GM19035 (cell line): ENCODE data around the gene KLHL28.
A peak's percentile ranks its signal among the peaks of the same experiment; 100 is the strongest.
"Not testable (repeated sequence)": the region's sequence is repeated elsewhere in the genome, so short reads cannot be mapped to it uniquely, and the experiment has no call there.

ENCODE experiments used
- ATAC-seq: cut with Tn5 transposase; IDR thresholded peaks from one replicate; pipeline ENCODE4 v1.9.1; 2021; ENCODE audit not compliant: unreplicated experiment

Gene KLHL28

GRCh38 chr14:44897845-44898151 lies 63.9 kb downstream of the KLHL28 start:
- no peak for ATAC-seq

- ATAC-seq, result peak; percentile 90
Measured at GRCh38 chr14:44897041-44897844, 64.5 kb downstream of the KLHL28 start.

- ATAC-seq, result peak; percentile 4
Measured at GRCh38 chr14:44896275-44897040, 65.3 kb downstream of the KLHL28 start.

- ATAC-seq, result no peak
Measured at GRCh38 chr14:44895716-44896115, 66.0 kb downstream of the KLHL28 start.

- ATAC-seq, result no peak
Measured at GRCh38 chr14:44893535-44893934, 68.2 kb downstream of the KLHL28 start.

GRCh38 chr14:44891726-44892372 lies 69.9 kb downstream of the KLHL28 start:
- not testable (repeated sequence) for ATAC-seq

GRCh38 chr14:44889595-44890471 lies 71.9 kb downstream of the KLHL28 start:
- ATAC-seq, result no peak

GRCh38 chr14:44887596-44887955 lies 74.2 kb downstream of the KLHL28 start:
- no peak for ATAC-seq

- ATAC-seq, result no peak
Measured at GRCh38 chr14:44886860-44887595, 74.7 kb downstream of the KLHL28 start.

GRCh38 chr14:44880791-44881190 lies 81.0 kb downstream of the KLHL28 start:
- ATAC-seq, result no peak
